Measurements from ENCODE around the gene TIMMDC1.

The TIMMDC1 gene

GRCh38 chr3:119498186-119499011, at the start of gene TIMMDC1:
Gene TIMMDC1 (plus strand): TSS chr3:119498547. CDS start chr3:119498734, 187 bp downstream.
- peak; percentile 81 for DNase-seq (ENCODE audit: low read depth)

- DNase-seq (ENCODE audit: low read depth) = no peak
Measured at GRCh38 chr3:119453822-119454221, 44.5 kb upstream of the TIMMDC1 start.

- no peak for DNase-seq (ENCODE audit: low read depth)
Measured at GRCh38 chr3:119456469-119456868, 41.9 kb upstream of the TIMMDC1 start.

GRCh38 chr3:119457246-119457645, 41.1 kb upstream of the TIMMDC1 start:
- no peak for DNase-seq (ENCODE audit: low read depth)

- peak; percentile 79 for DNase-seq (ENCODE audit: low read depth)
Measured at GRCh38 chr3:119463171-119464169, 34.9 kb upstream of the TIMMDC1 start, which contains the start of gene TMEM39A. Gene TMEM39A (minus strand): TSS chr3:119463615. CDS start chr3:119462074, 1,541 bp downstream.

- DNase-seq (ENCODE audit: low read depth) = no peak
Measured at GRCh38 chr3:119468041-119468440, 30.3 kb upstream of the TIMMDC1 start.

GRCh38 chr3:119469418-119470189, 28.7 kb upstream of the TIMMDC1 start:
- no peak for DNase-seq (ENCODE audit: low read depth)

- no peak for DNase-seq (ENCODE audit: low read depth)
Measured at GRCh38 chr3:119470866-119471265, 27.5 kb upstream of the TIMMDC1 start.

GRCh38 chr3:119481079-119481478, 17.3 kb upstream of the TIMMDC1 start:
- no peak for DNase-seq (ENCODE audit: low read depth)

- DNase-seq (ENCODE audit: low read depth) = no peak
Measured at GRCh38 chr3:119483101-119483500, 15.2 kb upstream of the TIMMDC1 start.

- no peak for DNase-seq (ENCODE audit: low read depth)
Measured at GRCh38 chr3:119485563-119485962, 12.8 kb upstream of the TIMMDC1 start.

- DNase-seq (ENCODE audit: low read depth) = no peak
Measured at GRCh38 chr3:119490153-119490552, 8.2 kb upstream of the TIMMDC1 start.

GRCh38 chr3:119492128-119492527, 6.2 kb upstream of the TIMMDC1 start:
- no peak for DNase-seq (ENCODE audit: low read depth)

- no peak for DNase-seq (ENCODE audit: low read depth)
Measured at GRCh38 chr3:119492810-119493209, 5.5 kb upstream of the TIMMDC1 start.

GRCh38 chr3:119494597-119494996, 3.8 kb upstream of the TIMMDC1 start:
- no peak for DNase-seq (ENCODE audit: low read depth)

GRCh38 chr3:119497820-119498185, 544 bp upstream of the TIMMDC1 start:
- peak; percentile 6 for DNase-seq (ENCODE audit: low read depth)

- no peak for DNase-seq (ENCODE audit: low read depth)
Measured at GRCh38 chr3:119500265-119500664, 1.9 kb downstream of the TIMMDC1 start.

- DNase-seq (ENCODE audit: low read depth) = no peak
Measured at GRCh38 chr3:119500901-119501300, 2.6 kb downstream of the TIMMDC1 start.

GRCh38 chr3:119506631-119507030, 8.3 kb downstream of the TIMMDC1 start:
- DNase-seq (ENCODE audit: low read depth) = no peak

GRCh38 chr3:119507404-119507803, 9.1 kb downstream of the TIMMDC1 start:
- DNase-seq (ENCODE audit: low read depth) = no peak

- DNase-seq (ENCODE audit: low read depth) = no peak
Measured at GRCh38 chr3:119508172-119508845, 10.0 kb downstream of the TIMMDC1 start.

Measured in GM04503 (cell line).